HG03571 (cell line): ENCODE measurements around the gene ERFE.
"Not testable (repeated sequence)": the region's sequence is repeated elsewhere in the genome, so short reads cannot be mapped to it uniquely, and the experiment has no call there.

ENCODE experiments used
- ATAC-seq: cut with Tn5 transposase; IDR thresholded peaks from one replicate; pipeline ENCODE4 v1.9.1; 2021; ENCODE audit not compliant: unreplicated experiment

The ERFE gene

GRCh38 chr2:238158509-238159070 is at the start of gene ERFE:
Gene ERFE (plus strand): TSS chr2:238158970. CDS start chr2:238159008, 38 bp downstream.
- ATAC-seq: no peak

- no peak for ATAC-seq
These were observed 45.2 kb upstream of the ERFE start for GRCh38 chr2:238113611-238114010.

GRCh38 chr2:238114331-238114841 is 44.4 kb upstream of the ERFE start:
- ATAC-seq: no peak

DNA sequence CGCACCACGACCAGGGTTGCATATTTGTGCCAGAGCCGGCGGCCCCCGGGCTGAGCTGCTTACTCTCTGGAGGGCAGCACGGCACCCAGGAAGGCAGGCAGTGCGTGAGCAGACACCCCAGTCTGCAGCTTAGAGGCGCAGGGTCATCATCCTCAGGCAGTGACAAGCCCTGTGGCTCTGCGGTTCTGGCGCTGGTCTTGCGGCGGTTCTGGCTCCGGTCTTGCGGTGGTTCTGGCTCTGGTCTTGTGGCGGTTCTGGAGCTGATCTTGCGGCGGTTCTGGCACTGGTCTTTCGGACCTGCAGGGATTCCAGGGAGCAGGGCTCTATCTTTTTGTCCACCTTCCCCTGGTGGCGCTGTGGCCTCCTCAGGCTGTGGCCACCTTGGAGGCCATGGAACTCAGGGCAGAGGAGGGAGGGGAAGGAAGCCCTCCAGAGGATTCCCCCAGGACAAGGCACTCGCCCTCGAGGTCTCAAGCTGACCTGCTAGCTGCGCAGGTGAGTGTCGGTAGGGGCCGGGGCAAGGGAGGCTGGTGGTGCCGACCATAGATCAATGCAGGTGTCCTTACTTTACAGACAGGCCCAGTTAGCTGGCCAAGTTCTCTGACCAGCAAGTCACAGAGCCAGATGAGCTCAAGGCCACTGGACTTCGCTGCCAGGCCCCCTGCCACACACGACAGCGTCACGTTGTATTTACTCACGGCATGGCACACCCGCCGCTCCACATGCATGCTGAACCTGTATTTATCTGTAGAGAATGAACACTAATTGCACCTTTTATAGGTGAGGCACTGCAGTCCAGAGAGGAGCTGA is 43.7 kb upstream of the ERFE start:
- no peak for ATAC-seq

DNA sequence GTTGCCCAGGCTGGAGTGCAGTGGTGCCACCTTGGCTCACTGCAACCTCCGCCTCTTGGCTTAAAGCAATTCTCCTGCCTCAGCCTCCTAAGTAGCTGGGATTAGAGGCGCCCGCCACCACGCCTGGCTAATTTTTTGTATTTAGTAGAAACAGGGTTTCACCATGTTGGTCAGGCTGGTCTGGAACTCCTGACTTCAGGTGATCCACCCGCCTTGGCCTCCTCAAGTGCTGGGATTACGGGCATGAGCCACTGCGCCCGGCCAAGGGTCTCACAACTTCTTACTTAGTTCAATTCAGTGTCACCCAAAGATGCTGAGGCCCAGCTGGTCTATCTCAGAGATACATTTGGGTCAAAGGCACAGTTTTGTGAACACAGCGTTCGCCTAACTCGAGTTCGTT is 43.1 kb upstream of the ERFE start:
- ATAC-seq: not testable (repeated sequence)

- ATAC-seq: no peak
These were observed 42.2 kb upstream of the ERFE start for GRCh38 chr2:238116298-238117198.

GRCh38 chr2:238117199-238118154 is 41.3 kb upstream of the ERFE start:
- no peak for ATAC-seq

- ATAC-seq: no peak
These were observed 38.9 kb upstream of the ERFE start for GRCh38 chr2:238119756-238120462.

DNA sequence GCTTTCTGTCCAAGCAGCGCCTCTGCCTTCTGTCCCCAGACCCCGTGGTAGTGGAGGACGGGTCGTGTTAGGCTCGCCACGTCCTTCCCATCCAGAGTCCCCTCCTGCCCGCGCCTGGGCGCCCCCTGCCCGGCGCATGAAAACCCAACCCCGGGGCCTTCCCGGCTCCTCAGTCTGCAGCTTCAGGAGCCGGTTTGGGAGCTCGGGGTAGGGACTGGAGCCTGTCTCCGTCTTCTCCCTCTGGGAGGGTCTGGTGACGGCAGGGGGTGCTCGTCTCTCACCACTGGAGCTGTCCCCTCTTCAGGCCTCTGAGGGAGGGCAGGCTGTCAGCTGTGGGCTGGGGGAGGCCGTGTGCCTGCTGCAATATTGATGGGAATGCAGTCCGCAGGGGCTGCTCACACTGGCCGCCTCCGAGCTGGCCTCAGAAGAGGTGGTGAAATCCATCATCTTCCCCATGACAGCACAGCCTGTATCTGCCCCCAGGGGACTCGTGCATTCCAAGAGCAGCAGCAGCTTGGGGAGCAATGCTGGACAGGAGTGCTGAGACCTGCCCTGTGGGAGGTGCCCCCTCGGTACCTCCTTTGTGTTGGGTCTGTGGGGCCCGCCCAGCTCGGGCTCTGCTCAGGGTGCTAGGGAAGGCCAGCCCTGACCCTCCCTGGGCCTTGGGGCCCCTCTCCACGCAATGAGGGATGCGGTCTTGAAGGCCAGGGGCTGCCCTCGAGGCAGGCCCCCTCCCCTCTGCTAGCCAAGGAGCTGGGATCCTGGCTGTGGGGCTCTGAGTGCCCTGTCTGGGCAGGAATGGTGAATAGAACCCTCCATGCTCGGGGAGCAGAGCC is 38.1 kb upstream of the ERFE start:
- no peak for ATAC-seq

GRCh38 chr2:238121511-238122286 is 37.1 kb upstream of the ERFE start:
- no peak for ATAC-seq

- no peak for ATAC-seq
These were observed 36.2 kb upstream of the ERFE start for GRCh38 chr2:238122287-238123217.

GRCh38 chr2:238123218-238123971 is 35.4 kb upstream of the ERFE start:
- ATAC-seq: no peak

GRCh38 chr2:238123991-238124470 is 34.7 kb upstream of the ERFE start:
- no peak for ATAC-seq

DNA sequence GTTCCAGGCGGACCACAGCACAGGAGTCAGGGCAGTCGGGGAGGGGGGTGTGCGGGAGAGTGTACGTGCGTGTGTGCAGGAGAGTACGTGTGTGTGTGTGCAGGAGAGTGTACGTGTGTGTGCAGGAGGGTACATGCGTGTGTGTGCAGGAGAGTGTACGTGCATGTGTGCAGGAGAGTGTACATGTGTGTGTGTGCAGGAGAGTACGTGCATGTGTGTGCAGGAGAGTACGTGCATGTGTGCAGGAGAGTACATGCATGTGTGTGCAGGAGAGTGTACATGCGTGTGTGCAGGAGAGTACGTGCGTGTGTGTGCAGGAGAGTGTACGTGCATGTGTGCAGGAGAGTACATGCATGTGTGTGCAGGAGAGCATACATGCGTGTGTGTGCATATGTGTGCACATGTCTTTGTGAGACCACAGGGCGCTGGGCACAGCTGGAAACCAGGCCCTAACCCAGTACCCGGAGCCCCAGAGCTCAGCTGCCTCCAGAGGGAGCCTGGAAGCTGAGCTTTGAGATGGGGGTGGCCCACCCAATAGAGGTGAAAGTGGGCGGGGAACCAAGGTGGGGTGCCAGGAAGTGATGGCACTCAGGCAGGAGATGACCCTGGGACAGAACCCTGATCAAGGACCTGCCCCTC is 34.2 kb upstream of the ERFE start:
- no peak for ATAC-seq

DNA sequence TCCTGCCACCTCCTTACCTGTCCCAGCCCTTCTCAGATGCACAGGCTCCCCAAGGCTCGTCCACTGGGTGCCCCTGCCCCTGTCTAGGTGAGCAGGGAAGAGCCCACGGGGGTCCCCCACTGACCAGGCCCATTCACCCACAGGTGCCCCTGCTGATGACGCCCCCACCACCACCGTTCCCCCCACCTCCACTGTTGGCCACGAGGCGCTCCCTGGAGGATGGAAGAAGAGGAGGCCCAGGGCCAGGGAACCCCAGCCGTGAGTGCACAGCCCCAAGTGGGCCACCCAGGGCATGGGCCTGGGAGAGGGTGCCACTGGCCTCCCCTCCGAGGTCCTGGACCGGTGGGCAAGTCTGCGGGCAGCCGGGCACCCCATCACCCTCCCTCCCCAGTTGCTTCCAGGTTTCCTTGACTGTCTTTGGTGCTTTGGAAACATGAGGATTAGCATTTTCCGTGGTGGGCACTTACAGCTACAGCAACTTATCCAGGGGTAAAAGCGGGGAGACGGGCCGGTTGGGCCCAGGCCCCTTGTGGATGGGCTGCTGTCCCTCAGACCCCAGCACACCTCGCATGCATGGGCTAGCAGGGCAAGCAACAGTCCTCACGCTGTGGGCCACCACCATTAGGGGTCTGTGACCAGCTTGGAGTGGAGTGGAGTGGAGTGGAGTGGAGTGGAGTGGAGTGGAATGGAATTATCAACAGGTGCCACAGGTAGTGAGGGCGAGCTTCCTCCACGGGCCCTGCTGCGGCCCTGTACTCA is 33.5 kb upstream of the ERFE start:
- ATAC-seq: no peak
